ENCODE measurements around the gene PCYT1A. TPM values are rescaled to one million over a fixed set of nuclear protein-coding genes. Genes with fewer than 3 reads are reported as not detected.
"Not testable (repeated sequence)": the region's sequence is repeated elsewhere in the genome, so short reads cannot be mapped to it uniquely, and the experiment has no call there.

The PCYT1A gene
- total RNA-seq, 1 donor from 2014 or later = 65.7 TPM

DNA sequence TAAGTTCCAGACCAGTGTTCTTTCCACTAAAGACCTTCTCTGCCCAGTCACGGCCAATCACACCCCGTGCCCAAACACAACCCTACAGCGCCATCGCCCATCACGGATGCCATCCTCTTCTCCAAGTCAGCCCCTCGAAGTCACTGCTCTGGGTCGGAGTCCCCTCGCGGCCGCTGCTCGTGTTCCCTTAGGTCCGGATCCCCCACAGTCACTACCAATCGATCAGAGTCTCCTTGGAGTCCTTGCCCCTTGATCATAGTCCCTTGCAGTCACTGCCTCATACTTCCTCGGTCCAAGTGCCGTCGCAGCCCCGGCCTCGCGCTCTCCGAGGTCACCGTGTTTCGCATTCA is 461 bp downstream of the PCYT1A start:
- no peak for DNase-seq (ENCODE audit: low spot score)

GRCh38 chr3:196284396-196284795 is 3.1 kb downstream of the PCYT1A start:
- DNase-seq (ENCODE audit: low spot score) = no peak

GRCh38 chr3:196281962-196282361 is 5.6 kb downstream of the PCYT1A start:
- no peak for DNase-seq (ENCODE audit: low spot score)

GRCh38 chr3:196280689-196281440 is 6.7 kb downstream of the PCYT1A start:
- DNase-seq (ENCODE audit: low spot score) = no peak

GRCh38 chr3:196275126-196275525 is 12.4 kb downstream of the PCYT1A start:
- no peak for DNase-seq (ENCODE audit: low spot score)

GRCh38 chr3:196274585-196274984 is 12.9 kb downstream of the PCYT1A start:
- no peak for DNase-seq (ENCODE audit: low spot score)

GRCh38 chr3:196273655-196274054 is 13.9 kb downstream of the PCYT1A start:
- no peak for DNase-seq (ENCODE audit: low spot score)

DNA sequence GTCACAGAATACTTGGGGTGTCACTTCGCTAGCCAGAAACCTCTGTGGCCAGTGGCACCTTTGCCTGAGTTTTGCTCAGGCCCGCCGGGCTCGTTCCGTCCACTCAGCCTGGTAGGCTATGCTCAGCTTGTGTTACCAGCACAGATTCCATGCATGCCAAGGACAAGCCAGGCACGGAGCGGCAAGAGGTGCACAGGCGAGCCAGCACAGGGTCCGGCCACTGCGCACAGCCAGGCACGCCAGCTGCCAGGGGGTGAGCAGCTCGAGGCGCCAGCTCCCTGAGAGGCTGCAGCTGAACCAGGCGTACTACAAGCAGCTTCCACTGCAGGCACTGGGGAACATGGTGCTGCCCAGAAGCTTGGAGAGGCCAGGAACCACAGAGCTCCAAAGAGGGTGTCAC is 14.7 kb downstream of the PCYT1A start:
- DNase-seq (ENCODE audit: low spot score) = no peak

DNA sequence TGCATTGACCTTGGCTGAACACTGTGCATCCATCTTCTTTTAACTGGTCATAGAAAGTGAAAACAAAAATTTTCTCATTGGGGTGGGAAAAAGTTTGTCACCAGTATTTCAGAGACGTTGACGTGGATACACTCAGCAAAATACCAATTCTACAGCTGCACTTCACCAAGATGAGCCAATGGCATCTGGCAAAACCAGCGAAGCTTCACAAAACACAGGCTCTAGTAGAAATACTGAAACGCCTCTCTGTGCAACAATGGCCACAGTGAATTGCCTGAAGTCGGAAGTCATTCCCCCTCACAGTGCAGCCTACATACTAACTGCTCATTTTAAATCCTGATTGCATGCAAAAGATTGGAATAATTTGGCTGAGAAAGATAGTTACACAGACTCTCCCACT is 17.0 kb downstream of the PCYT1A start:
- DNase-seq (ENCODE audit: low spot score) = no peak

DNA sequence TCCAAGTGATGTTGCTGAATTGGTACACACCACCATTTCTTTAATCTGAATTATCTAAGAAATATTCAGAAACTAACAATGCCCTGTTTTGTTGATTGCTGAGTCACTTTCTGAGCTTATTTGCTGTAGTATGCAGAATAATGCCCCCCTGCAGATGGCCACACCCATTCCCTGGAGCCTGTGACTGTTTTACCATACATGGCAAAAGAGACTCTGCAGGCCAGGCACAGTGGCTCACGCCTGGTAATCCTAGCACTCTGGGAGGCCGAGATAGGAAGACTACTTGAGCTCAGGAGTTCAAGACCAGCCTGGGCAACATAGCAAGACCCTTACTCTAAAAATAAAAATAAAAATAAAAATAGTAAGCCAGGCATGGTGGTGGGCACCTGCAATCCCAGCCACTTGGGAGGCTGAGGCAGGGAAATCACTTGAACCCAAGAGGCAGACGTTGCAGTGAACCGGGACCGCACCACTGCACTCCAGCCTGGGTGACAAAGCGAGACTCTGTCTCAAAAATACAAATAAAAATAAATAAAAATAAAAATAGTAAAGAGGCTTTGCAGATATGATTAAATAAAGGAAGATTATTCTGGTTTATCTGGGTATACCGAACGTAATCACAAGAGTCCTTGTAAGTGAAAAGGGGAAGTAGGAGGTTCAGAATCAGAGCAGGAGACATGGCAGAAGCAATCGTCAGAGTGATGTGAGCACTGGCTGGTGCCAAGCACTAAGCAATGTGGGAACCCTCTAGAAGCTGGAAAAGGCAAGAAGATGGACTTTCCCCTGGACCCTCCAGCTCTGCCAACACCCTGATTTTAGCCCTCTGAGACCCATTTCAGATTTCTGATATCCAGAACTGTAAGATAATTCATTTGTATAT is 19.0 kb downstream of the PCYT1A start:
- no peak for DNase-seq (ENCODE audit: low spot score)

- DNase-seq (ENCODE audit: low spot score) = no peak
Observed at GRCh38 chr3:196263819-196264218, 23.7 kb downstream of the PCYT1A start.

DNA sequence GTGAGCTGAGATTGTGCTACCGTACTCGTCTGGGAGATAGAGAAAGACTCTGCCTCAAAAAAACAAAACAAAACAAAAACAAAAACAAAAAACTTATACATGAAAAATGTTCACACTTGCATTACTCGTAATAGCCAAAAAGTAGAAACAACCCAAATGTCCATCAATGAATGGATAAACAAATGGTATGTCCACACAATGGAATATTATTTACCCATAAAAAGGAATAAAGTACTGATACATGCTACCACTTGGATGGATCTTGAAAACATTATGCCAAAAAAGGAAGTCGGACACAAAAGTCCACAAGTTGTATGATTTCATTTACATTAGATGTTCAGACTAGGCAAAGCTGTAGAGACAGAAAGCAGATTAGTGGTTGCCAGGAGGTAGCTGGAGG is 26.7 kb downstream of the PCYT1A start:
- DNase-seq (ENCODE audit: low spot score) = no peak

DNA sequence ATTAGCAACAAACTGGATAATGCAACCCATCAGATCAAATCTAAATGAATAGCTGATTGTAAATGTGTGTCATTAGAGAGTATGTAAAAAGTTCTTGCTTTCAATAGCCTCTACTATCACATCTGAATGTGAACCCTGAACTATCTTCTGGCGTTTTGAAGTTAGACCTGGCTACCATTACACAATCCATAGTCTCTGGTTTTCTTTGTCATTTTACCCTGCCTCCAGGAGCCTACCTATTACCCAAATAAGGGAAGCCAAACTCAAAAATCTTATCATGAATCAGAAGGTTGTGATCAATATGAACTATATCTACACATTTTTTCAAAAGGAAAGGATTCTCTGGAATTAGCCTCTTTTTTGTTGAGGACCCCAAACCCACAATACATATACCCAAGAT is 31.8 kb downstream of the PCYT1A start:
- DNase-seq (ENCODE audit: low spot score) = no peak

- DNase-seq (ENCODE audit: low spot score) = no peak
Observed at GRCh38 chr3:196254376-196255283, 32.9 kb downstream of the PCYT1A start.

- no peak for DNase-seq (ENCODE audit: low spot score)
Observed at GRCh38 chr3:196251918-196252317, 35.6 kb downstream of the PCYT1A start.

- DNase-seq (ENCODE audit: low spot score) = no peak
Observed at GRCh38 chr3:196246612-196247308, 40.8 kb downstream of the PCYT1A start.

DNA sequence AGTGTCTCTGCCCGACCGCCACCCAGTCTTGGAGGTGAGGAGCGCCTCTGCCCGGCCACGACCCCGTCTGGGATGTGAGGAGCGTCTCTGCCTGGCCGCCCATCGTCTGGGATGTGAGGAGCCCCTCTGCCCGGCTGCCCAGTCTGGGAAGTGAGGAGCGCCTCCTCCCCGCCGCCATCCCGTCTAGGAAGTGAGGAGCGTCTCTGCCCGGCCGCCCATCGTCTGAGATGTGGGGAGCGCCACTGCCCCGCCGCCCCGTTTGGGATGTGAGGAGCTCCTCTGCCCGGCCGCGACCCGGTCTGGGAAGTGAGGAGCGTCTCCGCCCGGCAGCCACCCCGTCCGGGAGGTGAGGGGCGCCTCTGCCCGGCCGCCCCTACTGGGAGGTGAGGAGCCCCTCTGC is 43.4 kb downstream of the PCYT1A start:
- DNase-seq (ENCODE audit: low spot score) = not testable (repeated sequence)

DNA sequence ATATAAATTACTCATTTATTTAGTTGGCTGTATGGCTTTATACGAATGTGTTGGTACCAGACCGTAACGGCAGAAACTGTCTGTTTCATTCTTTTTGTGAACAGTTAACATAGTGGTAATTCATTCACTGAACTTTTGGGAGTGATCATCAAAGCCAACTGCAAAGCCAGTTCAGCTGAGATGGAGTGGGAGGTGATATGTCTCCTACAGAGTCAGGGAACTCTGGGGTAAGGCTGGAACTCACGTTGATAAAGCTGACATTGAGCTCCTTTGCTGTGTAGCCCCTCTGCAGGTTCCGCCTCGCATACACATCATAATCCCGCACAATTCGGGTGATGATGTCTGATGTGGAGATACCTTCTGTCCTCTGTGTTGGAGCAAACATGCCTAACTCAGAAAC is 45.8 kb downstream of the PCYT1A start:
- no peak for DNase-seq (ENCODE audit: low spot score)

- no peak for DNase-seq (ENCODE audit: low spot score)
Observed at GRCh38 chr3:196240424-196240823, 47.1 kb downstream of the PCYT1A start.

- no peak for DNase-seq (ENCODE audit: low spot score)
Observed at GRCh38 chr3:196238612-196239560, 48.6 kb downstream of the PCYT1A start.
